ENCODE results near the gene ABTB1.

GRCh38 chr3:127706785-127707351, 34.1 kb downstream of the ABTB1 start:
- TF ChIP-seq CTCF (IDR thresholded peaks at IDR 0.05) (no peak), ZFX (IDR thresholded peaks at IDR 0.05; ENCODE audit: borderline replicate concordance) (no peak)
